GM12891 (cell line): ENCODE data around the gene MVB12A.

Experiments used
- DNase-seq: peaks from one replicate; pipeline ENCODE4 v3.0.0; 2011; ENCODE audit warnings: low spot score; ENCODE audit not compliant: insufficient read length
- FAIRE-seq: peaks from 2 replicates; lab custom pipeline; 2011; peaks lifted over from hg19 to GRCh38; lab: Jason Lieb, UNC
- PAX5 ChIP-seq: IDR thresholded peaks from 2 replicates; pipeline ENCODE4 v1.6.1; 2011; ENCODE audit warnings: low read length, moderate library complexity, mild to moderate bottlenecking; ENCODE audit not compliant: insufficient read depth, severe bottlenecking
- POLR2A ChIP-seq: IDR thresholded peaks from 2 replicates; pipeline ENCODE4 v1.6.1; 2011; ENCODE audit warnings: low read depth, low read length, control low read depth
- POLR2AphosphoS5 ChIP-seq: IDR thresholded peaks from 2 replicates; pipeline ENCODE4 v1.6.1; 2011; ENCODE audit warnings: low read depth, low read length, control low read depth
- POU2F2 ChIP-seq: IDR thresholded peaks from 2 replicates; pipeline ENCODE4 v1.6.1; 2011; ENCODE audit warnings: low read depth, mild to moderate bottlenecking, control low read depth, low read length, moderate library complexity
- SPI1 ChIP-seq: IDR thresholded peaks from 2 replicates; pipeline ENCODE4 v1.6.1; 2011; ENCODE audit warnings: low read depth, low read length, control low read depth
- TAF1 ChIP-seq: IDR thresholded peaks from 2 replicates; pipeline ENCODE4 v1.6.1; 2011; ENCODE audit warnings: low read depth, low read length, control low read depth

The MVB12A gene

DNA sequence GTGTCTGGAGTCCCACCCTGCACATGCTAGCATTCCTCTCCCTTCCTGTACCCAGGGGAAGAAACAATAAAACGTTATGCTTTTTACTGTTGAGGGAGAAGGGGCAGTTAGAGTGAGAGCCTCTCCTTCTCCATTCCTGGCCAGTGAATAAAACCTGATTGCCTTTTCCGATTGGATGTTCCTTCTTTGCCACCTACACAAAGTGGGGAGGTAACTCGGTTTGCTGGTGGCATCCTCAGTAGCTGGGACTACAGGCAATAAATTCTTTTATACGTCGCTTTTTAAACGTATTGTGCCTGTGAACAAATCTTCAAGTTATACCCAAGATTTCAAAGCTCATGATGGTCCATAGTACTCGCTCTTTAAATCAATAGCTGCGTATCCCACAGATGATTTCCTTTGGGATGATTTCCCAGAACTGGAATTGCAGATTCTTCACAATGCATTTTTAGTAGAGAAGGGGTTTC, 660 bp upstream of the MVB12A start:
- no peak for DNase-seq
- FAIRE-seq = no peak
- TF ChIP-seq SPI1 = no peak
- no peak for TF ChIP-seq POLR2A
- no peak for TF ChIP-seq POU2F2

DNA sequence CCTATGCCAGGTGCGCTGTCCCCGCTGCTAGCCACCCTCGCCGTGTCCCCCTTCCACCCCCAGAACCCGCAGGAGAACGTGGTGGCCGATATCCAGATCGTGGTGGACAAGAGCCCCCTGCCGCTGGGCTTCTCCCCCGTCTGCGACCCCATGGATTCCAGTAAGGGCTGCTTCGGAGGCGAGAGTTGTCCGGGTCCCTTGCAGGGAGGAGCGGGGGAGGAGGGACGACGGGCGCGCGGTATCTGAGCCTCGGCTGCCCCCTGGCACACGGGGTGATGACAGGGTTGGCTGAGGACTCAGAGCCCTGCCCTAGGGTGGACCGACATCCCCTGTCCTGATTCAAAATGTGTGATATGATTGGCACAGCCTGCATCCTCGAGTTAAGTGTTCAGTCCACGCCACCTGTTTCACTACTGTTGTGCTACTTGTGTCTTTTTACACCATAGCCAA, 653 bp downstream of the MVB12A start:
- FAIRE-seq = peak; percentile 78
- TF ChIP-seq POLR2AphosphoS5 = no peak
- no peak for DNase-seq

DNA sequence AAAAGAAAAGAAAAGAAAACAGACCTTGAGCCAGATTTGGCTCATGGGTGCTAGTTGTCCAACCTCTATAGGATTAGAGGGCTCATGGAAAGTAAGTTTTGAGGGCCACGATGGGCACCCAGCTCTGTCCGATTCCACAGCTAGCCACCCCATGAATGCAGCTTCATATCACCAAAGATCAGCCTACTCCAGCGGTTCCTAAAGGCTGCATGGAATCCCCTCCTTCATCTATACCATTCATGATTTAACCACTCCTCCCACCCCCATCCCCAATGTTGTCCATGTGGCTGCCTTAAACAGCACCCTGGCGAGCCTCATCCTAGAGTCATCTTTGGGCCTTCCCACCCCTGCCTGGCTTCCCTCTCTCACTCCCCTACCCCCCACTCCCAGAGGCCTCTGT, 2.1 kb downstream of the MVB12A start:
- TF ChIP-seq PAX5 = no peak
- TF ChIP-seq POLR2A = no peak
- no peak for TF ChIP-seq POU2F2
- no peak for TF ChIP-seq TAF1
- TF ChIP-seq POLR2AphosphoS5 = no peak
- no peak for TF ChIP-seq SPI1
- no peak for DNase-seq
- no peak for FAIRE-seq

GRCh38 chr19:17423429-17424208, 3.8 kb downstream of the MVB12A start:
- FAIRE-seq = no peak

DNA sequence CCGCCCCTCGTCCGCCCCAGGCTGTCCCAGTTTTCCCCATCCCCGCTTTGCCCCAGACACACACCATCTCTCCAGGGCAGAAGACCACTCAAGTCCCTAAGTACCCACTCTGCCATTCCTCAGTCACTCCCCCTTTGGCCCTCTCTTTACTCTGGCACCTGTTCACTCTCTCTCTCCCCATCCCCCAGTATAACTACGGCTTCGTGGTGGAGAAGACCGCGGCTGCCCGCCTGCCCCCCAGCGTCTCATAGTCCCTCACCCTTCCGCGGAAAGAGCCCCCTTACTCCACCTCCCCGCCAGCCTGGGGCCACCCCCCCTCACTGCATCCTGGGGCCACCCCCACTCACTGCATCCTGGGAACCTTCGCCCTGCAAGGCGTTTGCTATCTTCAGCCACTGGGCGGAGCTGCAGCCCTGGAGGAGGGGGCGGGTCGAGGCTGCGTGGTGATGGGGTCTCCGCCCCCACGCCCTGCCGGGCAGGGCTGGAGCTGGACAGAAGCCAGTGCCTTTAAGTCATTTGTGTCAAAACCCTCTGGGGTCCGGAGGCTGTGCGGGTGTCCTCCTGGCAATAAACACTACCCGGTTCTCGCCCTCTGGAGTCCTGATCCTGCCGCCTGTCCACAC, 5.0 kb downstream of the MVB12A start:
- FAIRE-seq = peak; percentile 90
- DNase-seq = peak; percentile 59
- TF ChIP-seq PAX5 = no peak
- TF ChIP-seq SPI1 = no peak
- no peak for TF ChIP-seq POU2F2
- TF ChIP-seq TAF1 = no peak
- TF ChIP-seq POLR2AphosphoS5 = no peak
- no peak for TF ChIP-seq POLR2A

More at GRCh38 chr19:17423429-17424208, 3.8 kb downstream of the MVB12A start:
- DNase-seq = no peak
- TF ChIP-seq PAX5 = no peak
- no peak for TF ChIP-seq POLR2AphosphoS5
- no peak for TF ChIP-seq POU2F2
- TF ChIP-seq SPI1 = no peak
- no peak for TF ChIP-seq POLR2A
- no peak for TF ChIP-seq TAF1

- FAIRE-seq (no peak), DNase-seq (no peak)
- no peak for TF ChIP-seq SPI1
- no peak for TF ChIP-seq POLR2A
- no peak for TF ChIP-seq PAX5
- no peak for TF ChIP-seq TAF1
- TF ChIP-seq POLR2AphosphoS5 = no peak
- TF ChIP-seq POU2F2 = no peak
These were observed 9.8 kb downstream of the MVB12A start for GRCh38 chr19:17429641-17430113.

- TF ChIP-seq PAX5 = no peak
- no peak for TF ChIP-seq SPI1
- no peak for TF ChIP-seq TAF1
- TF ChIP-seq POLR2AphosphoS5 = no peak
- no peak for TF ChIP-seq POLR2A
- TF ChIP-seq POU2F2 = no peak
- no peak for FAIRE-seq
- no peak for DNase-seq
These were observed 11.6 kb downstream of the MVB12A start for GRCh38 chr19:17431417-17431816.

DNA sequence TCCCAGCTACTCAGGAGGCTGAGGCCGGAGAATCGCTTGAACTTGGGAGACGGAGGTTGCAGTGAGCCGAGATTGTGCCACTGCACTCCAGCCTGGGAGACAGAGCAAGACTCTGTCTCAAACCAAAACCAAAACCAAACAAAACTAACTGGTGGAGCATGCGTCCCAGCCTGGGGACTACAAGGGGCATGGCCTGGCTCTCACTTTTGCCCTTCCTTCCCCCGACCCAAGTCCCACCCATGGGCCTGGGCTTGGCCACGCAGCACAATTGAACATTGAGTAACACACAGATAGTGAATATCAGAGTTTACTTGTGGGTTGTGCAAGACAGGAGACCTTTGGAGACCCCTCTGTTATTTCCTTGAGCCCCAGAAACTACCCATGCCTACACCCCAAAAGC, 15.4 kb downstream of the MVB12A start:
- TF ChIP-seq POLR2AphosphoS5 (no peak), TAF1 (no peak), SPI1 (no peak), POU2F2 (no peak), POLR2A (no peak), PAX5 (no peak)
- FAIRE-seq (no peak), DNase-seq (no peak)

- TF ChIP-seq POU2F2 = no peak
- TF ChIP-seq SPI1 = no peak
- no peak for TF ChIP-seq TAF1
- no peak for TF ChIP-seq POLR2AphosphoS5
- no peak for TF ChIP-seq PAX5
- TF ChIP-seq POLR2A = no peak
- DNase-seq (no peak), FAIRE-seq (no peak)
These were observed 16.4 kb downstream of the MVB12A start for GRCh38 chr19:17436094-17436873.
